ENCODE measurements around the gene CLCN3.

GRCh38 chr4:169720529-169720928 lies 100.2 kb downstream of the CLCN3 start:
- TF ChIP-seq POLR2A (IDR thresholded peaks at IDR 0.05) (no peak), CTCF (IDR thresholded peaks at IDR 0.05) (no peak)
